HG03460 (cell line): ENCODE measurements around the gene NFIA.
"Not testable (repeated sequence)": the region's sequence is repeated elsewhere in the genome, so short reads cannot be mapped to it uniquely, and the experiment has no call there.

Experiments
- ATAC-seq: cut with Tn5 transposase; IDR thresholded peaks from one replicate; pipeline ENCODE4 v1.9.1; 2021; ENCODE audit not compliant: unreplicated experiment

NFIA gene

DNA sequence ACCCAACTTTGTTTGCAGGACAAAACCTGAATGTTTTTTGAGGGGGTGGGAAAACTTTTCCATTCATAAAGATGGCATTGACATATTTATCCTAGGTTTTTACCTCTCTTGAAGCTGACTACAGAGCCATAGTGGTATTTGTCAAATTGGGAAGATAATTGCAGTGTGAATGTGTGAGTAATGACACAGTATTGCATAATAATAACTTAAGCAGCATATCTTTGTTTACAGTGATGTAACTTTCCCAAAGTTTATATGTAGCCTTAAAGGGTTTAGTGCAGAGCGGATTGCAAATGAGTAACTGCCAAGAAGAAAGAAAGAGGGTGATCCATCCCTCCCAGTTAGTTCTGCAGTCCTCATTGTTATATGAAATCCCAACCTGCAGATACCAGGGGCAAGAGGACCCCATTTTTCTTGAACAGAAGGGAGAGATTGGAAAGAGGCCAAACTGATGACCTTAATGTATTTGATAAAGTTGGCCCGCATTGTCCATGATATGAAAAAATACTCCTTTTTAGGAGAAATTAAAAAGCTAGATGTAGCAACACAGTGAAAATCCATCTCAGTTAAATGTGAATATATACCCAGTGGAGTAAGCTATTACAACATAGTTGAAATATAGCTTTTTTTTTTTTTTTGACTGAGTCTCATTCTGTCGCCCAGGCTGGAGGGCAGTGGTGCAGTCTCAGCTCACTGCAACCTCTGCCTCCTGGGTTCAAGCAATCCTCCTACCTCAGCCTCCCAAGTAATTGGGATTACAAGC, 23.7 kb upstream of the NFIA start:
- no peak for ATAC-seq

DNA sequence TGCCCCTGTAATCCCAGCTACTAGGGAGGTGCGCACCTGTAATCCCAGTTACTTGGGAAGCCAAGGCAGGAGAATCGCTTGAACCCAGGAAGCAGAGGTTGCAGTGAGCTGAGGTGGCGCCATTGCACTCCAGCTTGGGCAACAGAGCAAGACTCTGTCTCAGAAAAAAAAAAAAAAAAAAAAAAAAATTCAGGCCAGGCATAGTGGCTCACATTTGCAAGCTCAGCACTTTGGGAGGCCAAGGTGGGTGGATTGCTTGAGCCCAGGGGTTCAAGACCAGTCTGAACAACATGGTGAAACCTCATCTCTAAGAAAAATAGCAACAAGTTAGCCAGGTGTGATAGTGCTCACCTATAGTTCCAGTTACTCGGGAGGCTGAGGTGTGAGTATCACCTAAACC, 20.8 kb upstream of the NFIA start:
- ATAC-seq: not testable (repeated sequence)

DNA sequence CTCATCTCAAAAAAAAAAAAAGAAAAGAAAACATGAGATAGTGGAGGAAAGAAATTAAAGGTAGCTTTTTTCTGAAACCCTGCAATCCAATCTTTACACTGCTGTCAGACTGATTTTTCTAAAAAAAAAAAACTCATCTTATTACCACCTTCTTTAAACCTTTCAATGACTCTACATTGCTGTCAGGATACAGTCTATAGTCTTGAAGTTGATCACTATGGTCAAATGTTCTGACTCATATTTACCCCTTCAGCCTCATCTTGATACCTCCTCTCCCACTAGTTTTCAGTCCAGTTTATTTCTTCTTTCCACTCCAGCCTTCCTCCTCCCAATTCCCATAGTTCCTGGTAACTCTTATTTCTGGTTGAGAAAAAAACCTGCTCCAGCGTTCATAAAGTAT, 17.7 kb upstream of the NFIA start:
- no peak for ATAC-seq

GRCh38 chr1:61067446-61068019, 14.8 kb upstream of the NFIA start:
- no peak for ATAC-seq

DNA sequence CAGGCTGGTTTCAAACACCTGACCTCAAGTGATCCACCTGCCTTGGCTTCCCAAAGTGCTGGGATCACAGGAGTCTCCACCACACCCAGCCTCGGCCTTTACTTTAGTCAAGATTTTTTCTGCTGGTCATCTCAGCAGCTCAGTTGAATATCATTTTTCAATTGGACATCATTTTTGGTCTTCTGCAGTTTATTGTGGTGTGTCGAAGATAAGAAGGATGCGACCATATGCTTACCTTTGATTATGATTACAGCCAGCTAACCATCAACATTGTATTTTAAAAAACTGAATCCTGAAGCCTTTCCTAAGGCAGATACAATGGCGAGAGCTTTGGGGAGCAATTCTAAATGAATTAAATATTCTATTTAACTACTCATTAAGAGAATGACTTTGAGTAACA, 12.3 kb upstream of the NFIA start:
- ATAC-seq: no peak

DNA sequence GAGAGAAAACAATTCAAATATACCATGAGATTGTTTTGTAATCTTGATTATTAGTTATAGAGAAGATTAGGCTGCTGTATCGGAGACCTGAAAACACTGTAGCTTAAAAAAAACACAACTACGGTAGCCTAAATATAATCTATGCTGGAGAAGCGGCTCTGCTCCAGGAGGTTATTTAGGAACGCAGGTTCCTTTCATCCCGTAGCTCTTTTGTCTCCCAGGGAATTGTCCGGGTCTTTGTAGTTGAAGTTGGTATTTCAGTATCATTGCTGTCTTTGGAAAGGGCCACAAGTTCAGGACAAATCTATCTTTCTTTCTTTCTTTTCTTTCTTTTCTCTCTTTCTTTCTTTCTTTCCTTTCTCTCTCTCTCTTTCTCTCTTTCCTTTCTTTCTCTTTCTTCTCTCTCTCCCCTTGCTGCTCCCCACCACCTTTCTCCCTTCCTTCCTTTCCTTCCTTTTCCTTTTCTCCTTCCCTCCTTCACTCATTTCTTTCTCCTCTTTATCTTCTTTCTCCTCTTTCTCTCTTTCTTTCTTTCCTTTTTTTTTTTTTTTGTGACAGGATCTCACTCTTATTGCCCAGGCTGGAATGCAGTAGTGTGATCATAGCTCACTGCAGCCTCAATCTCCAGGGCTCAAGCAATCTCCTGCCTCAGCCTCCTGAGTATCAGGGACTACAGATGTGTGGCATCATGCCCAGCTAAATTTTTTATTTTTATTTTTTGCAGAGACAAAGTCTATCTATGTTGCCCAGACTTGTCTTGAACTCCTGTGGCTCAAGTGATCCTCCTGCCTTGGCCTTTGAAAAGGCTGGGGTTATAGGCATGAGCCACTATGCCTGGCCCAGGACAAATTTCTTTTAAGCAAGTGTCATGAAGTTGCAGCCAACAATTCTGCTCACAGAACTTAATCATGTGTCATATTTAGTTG, 10.9 kb upstream of the NFIA start:
- no peak for ATAC-seq

DNA sequence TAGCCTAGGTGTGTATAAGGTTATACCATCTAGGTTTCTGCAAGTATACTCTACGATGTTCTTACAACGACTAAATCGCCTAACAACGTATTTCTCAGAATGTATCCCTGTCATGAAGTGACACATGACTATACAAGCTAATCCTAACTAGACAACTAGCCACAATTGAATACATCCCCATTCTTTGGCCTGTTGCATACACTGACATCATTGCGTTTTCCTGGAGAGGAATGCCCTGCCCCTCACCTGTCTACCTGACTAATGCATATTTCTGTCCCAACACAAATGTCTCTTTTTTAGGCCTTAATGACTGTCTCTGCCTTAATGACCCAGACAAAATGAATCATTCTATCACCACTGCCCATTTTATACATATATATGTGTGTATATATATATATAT, 8.5 kb upstream of the NFIA start:
- no peak for ATAC-seq

GRCh38 chr1:61075833-61076232, 6.5 kb upstream of the NFIA start:
- ATAC-seq: not testable (repeated sequence)

GRCh38 chr1:61076728-61077675, 5.4 kb upstream of the NFIA start:
- ATAC-seq: peak; percentile 63

DNA sequence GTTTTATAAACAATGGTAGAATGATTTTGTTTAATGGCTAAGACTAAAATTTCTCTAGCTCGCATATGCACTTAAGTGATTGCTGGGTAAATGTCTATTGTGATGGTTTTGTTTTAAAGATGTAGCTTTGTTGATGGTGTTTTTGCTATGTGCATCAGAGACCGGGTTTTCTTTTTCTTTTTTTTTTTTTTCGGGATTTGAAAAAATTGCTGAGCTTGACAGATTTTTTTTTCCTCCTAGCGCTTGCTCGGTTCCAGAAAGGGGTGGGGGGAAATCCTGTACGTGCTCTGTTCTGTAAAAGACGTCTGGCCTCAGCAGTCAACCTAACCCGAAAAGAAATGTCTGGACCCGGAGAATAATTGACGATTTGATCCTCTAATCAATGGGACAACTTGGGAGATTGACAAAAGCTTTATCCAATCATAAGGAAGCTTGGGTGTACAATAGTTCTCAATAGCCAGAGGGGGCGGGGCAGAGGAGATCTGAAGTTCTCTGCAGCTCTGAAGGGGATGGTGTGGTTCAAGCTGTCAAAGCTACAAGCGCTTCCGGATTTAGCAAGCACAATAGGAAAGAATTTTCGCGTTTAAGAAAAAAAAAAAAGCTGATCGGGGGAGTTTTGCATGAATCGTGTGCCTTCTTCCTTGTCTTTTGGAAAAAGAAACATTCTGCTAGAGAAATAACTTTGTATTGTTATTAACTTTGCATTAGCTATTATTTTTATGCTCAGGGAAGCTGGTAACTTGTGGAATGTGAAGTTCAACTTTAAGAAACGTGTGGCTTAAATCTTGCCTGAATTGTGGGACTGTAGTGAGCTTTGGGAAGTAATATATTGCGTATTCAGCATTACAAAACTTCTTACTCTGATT, 4.5 kb upstream of the NFIA start:
- peak; percentile 71 for ATAC-seq

DNA sequence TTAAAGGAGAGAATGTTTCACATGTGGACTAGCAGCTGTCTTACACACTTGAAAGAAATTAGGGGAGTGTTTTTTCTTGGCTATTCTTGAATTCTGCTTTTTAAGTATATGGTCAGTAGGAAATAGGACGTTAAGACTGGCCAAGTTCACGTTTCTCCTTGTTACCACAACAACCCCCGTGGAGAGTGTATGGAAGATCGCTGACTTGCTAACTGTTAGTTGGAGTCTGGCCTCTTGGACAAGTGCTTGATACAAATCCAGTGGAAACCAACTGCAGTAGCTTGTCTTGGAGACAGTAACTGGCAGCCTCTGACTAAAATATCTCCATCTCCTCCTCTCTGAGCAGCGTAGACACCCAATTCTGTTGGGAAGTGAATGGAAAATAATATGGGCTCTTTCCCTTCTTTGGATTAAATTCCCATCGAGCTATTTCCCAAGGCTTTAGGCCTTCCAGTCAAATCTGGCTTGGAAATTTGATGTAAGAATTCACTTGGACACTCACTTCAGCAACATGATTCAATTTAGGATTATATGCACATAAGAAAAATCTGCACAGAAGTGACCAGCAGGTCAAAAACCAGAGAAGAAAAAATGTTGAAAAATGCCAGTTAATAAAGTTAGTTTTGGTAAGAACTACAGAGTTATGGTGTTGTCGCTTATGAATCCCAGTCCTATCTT, 3.6 kb upstream of the NFIA start:
- ATAC-seq: no peak

DNA sequence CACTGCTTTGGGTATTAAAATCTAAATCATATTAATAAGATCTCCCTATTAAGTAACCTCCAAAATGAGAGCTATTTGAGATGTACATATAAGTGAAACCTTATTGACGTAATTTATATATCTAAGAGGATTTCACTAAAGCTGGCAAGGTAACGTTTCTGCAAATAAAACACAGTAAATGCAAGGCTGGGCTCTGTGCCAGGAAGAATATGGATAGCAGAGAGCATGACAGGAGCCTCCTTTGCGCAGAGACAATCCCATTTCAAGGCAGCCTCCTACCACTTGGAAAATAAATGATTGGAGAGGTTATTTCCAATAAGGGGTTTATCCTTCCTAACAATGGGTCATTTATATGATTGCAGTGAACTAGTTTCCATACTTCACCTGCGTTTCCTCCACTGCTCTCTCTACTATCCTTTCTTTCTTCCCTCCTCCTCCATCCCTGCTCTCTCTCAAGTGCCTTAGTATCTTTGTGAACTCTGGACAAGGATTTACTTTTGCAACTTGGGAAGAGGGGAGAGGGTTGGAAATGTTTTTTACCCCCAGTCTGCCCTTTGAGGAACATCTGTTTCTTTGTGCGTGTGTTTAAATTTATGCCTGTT, 3.0 kb upstream of the NFIA start:
- no peak for ATAC-seq

DNA sequence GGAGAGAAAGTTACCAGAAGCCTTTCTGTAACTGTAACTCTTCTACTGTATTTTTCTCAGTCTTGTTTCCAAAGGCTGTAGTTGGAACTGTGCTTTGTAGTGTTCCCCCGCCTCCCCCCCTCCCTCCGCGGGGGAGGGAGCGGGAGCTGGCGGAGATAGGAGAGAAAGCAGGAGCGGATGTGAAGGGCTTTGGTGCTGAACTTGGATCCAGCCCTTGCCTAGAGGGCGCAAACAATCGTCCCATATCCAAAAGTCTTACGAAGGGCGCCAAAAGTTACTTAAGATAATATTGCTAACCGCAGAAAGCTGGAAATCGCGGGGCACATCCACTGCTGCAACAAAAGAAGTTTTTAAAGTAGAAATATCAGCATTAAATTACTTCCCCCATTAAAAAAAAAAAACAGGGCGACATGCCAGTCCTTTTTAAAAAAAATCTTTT, 2.4 kb upstream of the NFIA start:
- no peak for ATAC-seq

DNA sequence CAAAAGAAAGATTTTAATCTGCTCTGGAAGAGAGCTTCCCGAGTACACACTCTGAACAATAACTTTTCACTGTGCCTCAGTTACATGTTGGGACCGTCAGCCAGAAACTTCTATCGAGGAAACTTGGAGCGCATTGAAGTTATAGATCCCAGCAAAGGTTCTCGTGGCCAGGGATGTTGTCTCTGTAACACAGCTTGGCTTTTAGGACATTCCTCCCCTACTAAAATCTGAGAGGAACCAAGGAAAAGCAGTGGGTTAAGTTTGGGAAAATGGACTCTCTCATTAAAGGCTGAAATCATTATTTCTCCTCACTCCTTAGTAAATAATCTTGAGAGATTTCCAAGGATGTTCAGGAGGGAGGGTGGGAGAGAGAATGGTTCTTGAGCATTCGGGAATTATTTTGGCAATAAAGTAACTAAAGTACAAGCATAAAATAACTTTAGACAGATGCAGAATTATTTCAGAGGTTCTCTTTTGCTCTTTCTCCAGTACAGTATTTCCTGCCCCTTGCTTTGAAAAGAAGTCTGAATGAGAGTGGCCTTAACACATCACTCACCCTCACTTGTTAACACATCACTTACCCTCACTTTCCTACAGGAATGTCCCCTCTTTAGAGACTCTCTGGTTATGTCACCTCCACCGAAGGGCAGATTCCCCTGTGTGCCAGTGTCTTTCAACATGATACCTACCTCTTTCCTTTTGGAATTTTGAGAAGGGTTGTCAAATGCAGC, 1.8 kb upstream of the NFIA start:
- ATAC-seq: no peak

- ATAC-seq: no peak
These were observed 1.1 kb upstream of the NFIA start for GRCh38 chr1:61081144-61081685.

DNA sequence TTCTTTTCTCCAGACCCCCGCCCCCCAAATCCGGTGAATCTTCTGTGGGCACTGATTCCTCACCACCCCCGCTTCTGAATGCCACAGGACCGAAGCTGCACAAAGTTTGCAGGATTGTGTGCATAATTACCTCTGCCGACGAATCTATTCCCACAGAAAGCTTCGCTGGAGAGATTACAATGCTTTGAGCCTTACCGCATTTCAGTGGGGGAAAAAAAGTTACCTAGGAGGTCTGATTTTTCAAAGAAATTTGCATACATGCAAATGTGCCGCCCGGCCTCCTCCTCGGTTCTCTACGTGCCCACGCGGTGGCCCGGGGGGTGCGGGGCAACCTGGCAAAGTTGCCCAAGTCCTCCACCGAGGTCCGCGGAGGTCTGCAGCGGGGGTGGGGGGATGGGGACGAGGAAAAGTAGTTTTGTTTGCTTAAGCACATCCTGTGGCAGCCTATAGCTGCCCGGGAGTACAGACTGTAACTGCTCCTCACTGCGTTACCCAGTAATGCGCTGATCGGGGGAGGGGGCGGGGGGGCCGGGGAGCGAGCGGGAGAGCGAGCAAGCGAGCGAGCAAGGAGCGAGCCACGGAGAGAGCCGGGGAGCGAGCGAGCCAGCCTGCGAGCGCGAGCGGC, 563 bp upstream of the NFIA start:
- ATAC-seq: no peak
